ENCODE measurements around the gene MDP1.
"Not testable (repeated sequence)": the region's sequence is repeated elsewhere in the genome, so short reads cannot be mapped to it uniquely, and the experiment has no call there.

MDP1 gene

GRCh38 chr14:24252289-24253124, 36.6 kb upstream of the MDP1 start:
- no peak for FAIRE-seq
- DNase-seq (ENCODE audit: insufficient read length, low spot score), result no peak

- no peak for DNase-seq (ENCODE audit: insufficient read length, low spot score)
- FAIRE-seq, result no peak
Measured at GRCh38 chr14:24251880-24252288, 36.0 kb upstream of the MDP1 start.

GRCh38 chr14:24250354-24250753, 34.5 kb upstream of the MDP1 start:
- FAIRE-seq, result no peak
- DNase-seq (ENCODE audit: insufficient read length, low spot score), result no peak

GRCh38 chr14:24249230-24250021, 33.6 kb upstream of the MDP1 start:
- DNase-seq (ENCODE audit: insufficient read length, low spot score) (no peak), FAIRE-seq (no peak)

GRCh38 chr14:24247422-24247821, 31.6 kb upstream of the MDP1 start:
- FAIRE-seq, result no peak
- DNase-seq (ENCODE audit: insufficient read length, low spot score), result no peak

DNA sequence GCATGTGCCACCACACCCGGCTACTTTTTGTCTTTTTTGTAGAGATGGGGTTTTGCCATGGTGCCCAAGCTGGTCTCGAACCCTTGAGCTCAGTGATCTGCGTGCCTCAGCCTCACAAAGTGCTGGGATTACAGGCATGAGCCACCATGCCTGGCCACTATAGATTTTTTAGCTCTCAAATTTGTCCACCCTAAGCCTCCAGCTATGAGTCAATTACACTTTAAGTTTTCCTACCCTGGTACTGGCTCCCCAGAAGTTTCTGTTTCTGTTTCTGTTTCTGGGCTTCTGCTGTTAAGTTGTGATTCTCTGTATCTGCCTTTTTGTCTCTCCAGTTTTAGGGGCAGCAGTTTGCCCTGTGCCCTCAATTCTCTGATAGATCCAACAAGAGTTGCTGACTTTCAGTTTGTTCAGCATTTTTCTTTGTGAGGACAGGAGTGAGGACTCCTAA, 30.9 kb upstream of the MDP1 start:
- peak; percentile 92 for FAIRE-seq
- peak; percentile 60 for DNase-seq (ENCODE audit: insufficient read length, low spot score)

GRCh38 chr14:24245350-24245749, 29.5 kb upstream of the MDP1 start:
- not testable (repeated sequence) for DNase-seq (ENCODE audit: insufficient read length, low spot score); FAIRE-seq

GRCh38 chr14:24243336-24243836, 27.5 kb upstream of the MDP1 start:
- FAIRE-seq (no peak), DNase-seq (ENCODE audit: insufficient read length, low spot score) (no peak)

GRCh38 chr14:24241829-24242443, 26.1 kb upstream of the MDP1 start:
- DNase-seq (ENCODE audit: insufficient read length, low spot score) (peak; percentile 88), FAIRE-seq (peak; percentile 95)

- DNase-seq (ENCODE audit: insufficient read length, low spot score) (no peak), FAIRE-seq (no peak)
Measured at GRCh38 chr14:24240110-24240918, 24.4 kb upstream of the MDP1 start.

DNA sequence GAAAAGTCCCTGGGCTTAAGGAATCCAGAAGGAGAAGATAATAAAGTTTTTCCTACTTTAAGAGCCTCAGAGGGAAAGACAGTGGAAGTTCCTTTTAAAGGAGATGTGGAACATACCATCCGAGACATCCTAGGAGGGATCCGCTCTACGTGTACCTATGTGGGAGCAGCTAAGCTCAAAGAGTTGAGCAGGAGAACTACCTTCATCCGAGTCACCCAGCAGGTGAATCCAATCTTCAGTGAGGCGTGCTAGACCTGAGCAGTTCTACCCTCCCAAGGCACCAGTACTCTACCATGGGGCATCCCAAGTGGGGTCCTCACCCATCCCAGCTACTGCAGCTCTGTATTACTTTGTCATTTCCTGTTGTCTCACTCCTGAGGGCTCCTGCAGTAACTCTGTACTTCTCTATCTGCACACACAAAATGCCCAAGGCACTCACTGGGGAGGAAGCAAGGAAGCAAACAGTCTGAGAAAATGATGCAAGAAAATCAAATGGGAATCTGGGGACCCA, 22.7 kb upstream of the MDP1 start:
- DNase-seq (ENCODE audit: insufficient read length, low spot score) (no peak), FAIRE-seq (no peak)

DNA sequence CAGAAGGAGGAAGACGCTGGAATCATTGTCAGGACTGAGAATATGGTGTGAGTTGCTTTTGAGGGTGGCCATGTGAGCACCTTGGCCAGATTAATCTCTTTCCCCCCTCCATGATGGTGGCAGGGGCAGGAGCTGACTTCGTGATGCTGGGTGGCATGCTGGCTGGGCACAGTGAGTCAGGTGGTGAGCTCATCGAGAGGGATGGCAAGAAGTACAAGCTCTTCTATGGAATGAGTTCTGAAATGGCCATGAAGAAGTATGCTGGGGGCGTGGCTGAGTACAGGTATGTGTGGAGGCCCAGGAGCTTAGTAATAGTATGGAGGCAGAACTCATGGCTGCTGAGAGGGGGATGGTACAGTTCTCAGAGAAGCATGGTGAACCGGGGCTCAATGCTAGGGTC, 22.3 kb upstream of the MDP1 start:
- DNase-seq (ENCODE audit: insufficient read length, low spot score) (no peak), FAIRE-seq (no peak)

DNA sequence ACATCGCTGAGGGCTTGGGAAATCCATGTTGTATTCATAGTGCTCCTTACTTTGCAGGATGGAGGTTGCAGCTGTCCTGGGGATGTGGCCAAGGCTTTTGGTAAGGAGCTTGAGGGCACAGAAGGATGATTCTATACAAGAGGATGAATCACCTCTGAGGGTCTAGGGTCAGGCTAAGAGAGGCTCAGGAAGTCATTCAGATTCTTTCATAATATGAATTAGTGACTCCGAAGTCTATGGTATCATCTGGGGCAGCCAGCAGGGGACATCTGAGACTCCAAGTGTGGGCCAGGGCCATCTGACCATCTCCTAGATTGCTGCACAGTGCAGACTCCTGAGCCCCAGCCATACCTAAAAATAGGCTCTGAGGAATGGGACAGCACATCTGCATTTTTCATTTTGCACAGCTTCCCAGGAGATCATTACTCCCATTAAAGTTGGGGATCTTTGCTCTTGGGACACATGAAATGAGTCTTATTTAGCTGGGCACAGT, 21.6 kb upstream of the MDP1 start:
- DNase-seq (ENCODE audit: insufficient read length, low spot score), result no peak
- no peak for FAIRE-seq

- FAIRE-seq, result no peak
- DNase-seq (ENCODE audit: insufficient read length, low spot score), result no peak
Measured at GRCh38 chr14:24236689-24237462, 21.0 kb upstream of the MDP1 start.

DNA sequence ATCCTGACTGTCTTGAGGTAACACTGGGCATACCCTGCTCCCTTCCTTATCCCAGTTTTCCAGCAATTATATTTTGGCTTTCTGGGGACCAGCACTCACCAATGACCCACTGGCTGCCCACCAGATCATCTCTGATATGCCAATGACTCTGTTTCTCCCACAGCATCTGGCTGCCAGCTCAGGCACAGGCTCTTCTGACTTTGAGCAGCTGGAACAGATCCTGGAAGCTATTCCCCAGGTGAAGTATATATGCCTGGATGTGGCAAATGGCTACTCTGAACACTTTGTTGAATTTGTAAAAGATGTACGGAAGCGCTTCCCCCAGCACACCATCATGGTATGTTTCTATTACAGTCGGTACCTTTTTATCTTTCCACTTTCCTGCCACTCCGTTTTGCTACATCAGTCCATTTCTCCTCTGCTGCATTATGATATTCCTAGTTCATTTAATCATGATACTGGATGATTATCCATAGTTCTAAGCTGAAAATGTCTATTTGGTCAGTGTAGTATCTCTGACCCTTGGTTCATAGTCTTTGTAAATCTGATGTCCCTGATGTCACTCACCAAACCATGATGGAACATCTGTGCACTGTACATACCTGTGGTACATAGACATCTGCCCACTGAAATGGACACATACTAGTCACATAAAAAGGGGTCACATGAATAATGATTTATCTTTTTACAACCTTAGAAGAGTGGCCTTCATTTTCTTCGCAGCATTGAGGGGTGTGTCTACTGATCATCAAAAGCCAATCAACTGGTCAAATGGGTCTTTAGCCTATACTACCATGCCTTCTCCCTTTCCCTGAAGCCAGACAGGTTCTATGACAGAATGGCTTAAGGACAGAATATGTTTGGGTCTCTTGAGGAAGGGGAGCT, 20.2 kb upstream of the MDP1 start:
- no peak for FAIRE-seq
- DNase-seq (ENCODE audit: insufficient read length, low spot score), result no peak

- DNase-seq (ENCODE audit: insufficient read length, low spot score) (no peak), FAIRE-seq (no peak)
Measured at GRCh38 chr14:24234095-24235005, 18.5 kb upstream of the MDP1 start.

DNA sequence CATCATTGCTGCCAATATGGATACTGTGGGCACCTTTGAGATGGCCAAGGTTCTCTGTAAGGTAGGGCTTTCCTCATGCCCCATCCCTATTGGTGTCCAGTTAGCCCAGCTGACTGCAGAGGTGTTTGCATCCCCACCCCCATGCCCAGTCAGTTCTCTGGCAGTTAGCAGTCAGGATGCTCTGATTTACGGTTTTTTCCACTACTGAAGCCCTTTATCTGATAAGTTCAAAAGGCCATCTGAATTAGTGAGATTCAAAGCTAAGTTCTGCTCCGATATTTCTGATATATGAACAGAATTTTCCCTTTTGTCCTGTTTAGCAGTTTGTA, 17.6 kb upstream of the MDP1 start:
- FAIRE-seq, result no peak
- no peak for DNase-seq (ENCODE audit: insufficient read length, low spot score)
